Neural cell (in vitro differentiated cells): ENCODE measurements around the gene EXOC4. TPM values are rescaled to one million over a fixed set of nuclear protein-coding genes. Genes with fewer than 3 reads are reported as not detected.

Source experiments
- H2AFZ ChIP-seq: fragments of 200-600, 300-800 bp; sonication (generic), shearing (Covaris generic); 2 replicates; pipeline ENCODE4 v1.6.0; 2014; ENCODE audit warnings: low read depth, mild to moderate bottlenecking, antibody characterized with exemption, low read length, moderate library complexity
- H3F3A ChIP-seq: fragments of 200-600 bp; shearing (Covaris generic); 2 replicates; pipeline ENCODE4 v1.6.1; 2016; ENCODE audit warnings: mild to moderate bottlenecking, moderate library complexity, mixed read lengths, antibody characterized with exemption, low read length; ENCODE audit not compliant: insufficient read depth, poor library complexity, severe bottlenecking
- H3K27ac ChIP-seq: fragments of 200-600, 300-800 bp; sonication (generic), shearing (Covaris generic); 2 replicates; pipeline ENCODE4 v1.5.1; 2014; ENCODE audit warnings: mild to moderate bottlenecking, low read length, moderate library complexity
- H3K27me3 ChIP-seq: fragments of 300-800, 200-600 bp; sonication (generic), shearing (Covaris generic); 2 replicates; pipeline ENCODE4 v1.6.0; 2014; ENCODE audit warnings: mild to moderate bottlenecking, low read depth, low read length, moderate library complexity; ENCODE audit not compliant: insufficient read depth
- H3K36me3 ChIP-seq: fragments of 300-800, 200-600 bp; sonication (generic), shearing (Covaris generic); 2 replicates; pipeline ENCODE4 v1.5.1; 2014; ENCODE audit warnings: mild to moderate bottlenecking, antibody characterized with exemption, low read length, moderate library complexity; ENCODE audit not compliant: insufficient read depth
- H3K4me2 ChIP-seq: fragments of 300-800, 200-600 bp; sonication (generic), shearing (Covaris generic); 2 replicates; pipeline ENCODE4 v1.6.0; 2014; ENCODE audit warnings: mild to moderate bottlenecking, low read length
- H3K4me3 ChIP-seq: fragments of 300-800, 200-600 bp; sonication (generic), shearing (Covaris generic); 2 replicates; pipeline ENCODE4 v1.5.1; 2014; ENCODE audit warnings: mild to moderate bottlenecking, low read length, moderate library complexity
- H3K79me2 ChIP-seq: fragments of 200-600 bp; shearing (Covaris generic); replicated peaks from 2 replicates; pipeline ENCODE4 v1.6.0; 2014; ENCODE audit warnings: mild to moderate bottlenecking, low read length, moderate library complexity; ENCODE audit not compliant: insufficient read depth
- H3K9ac ChIP-seq: fragments of 300-800, 200-600 bp; sonication (generic), shearing (Covaris generic); 2 replicates; pipeline ENCODE4 v1.6.1; 2016; ENCODE audit warnings: mild to moderate bottlenecking, low read length, mixed read lengths
- H3K9me2 ChIP-seq: fragments of 200-600 bp; shearing (Covaris generic); 2 replicates; pipeline ENCODE4 v1.6.1; 2016; ENCODE audit warnings: mild to moderate bottlenecking, low read length, mixed read lengths; ENCODE audit not compliant: insufficient read depth
- H3K9me3 ChIP-seq: fragments of 200-600, 300-800 bp; sonication (generic), shearing (Covaris generic); 2 replicates; pipeline ENCODE4 v1.6.1; 2016; ENCODE audit warnings: mild to moderate bottlenecking, mixed run types, low read length, moderate library complexity, mixed read lengths
- H4K20me1 ChIP-seq: fragments of 200-600 bp; shearing (Covaris generic); 2 replicates; pipeline ENCODE4 v1.6.1; 2016; ENCODE audit warnings: mild to moderate bottlenecking, mixed run types; ENCODE audit not compliant: insufficient read depth
- CTCF ChIP-seq: fragments of 450-650 bp; IDR thresholded peaks from 2 replicates; pipeline ENCODE4 v1.5.1; 2014; ENCODE audit warnings: antibody characterized with exemption, mild to moderate bottlenecking, moderate library complexity; ENCODE audit not compliant: poor library complexity, severe bottlenecking
- EP300 ChIP-seq: fragments of 450-650 bp; conservative IDR thresholded peaks from 2 replicates; pipeline ENCODE4 v1.6.1; 2014; ENCODE audit warnings: antibody characterized with exemption, mild to moderate bottlenecking, moderate library complexity; ENCODE audit not compliant: poor library complexity, severe bottlenecking
- EZH2 ChIP-seq: fragments of 200-600, 300-800 bp; shearing (Covaris generic), sonication (generic); IDR thresholded peaks from 2 replicates; pipeline ENCODE4 v1.6.1; 2014; ENCODE audit warnings: antibody characterized with exemption, low read length, borderline replicate concordance, mild to moderate bottlenecking; ENCODE audit not compliant: insufficient read depth, poor library complexity, severe bottlenecking
- MXI1 ChIP-seq: fragments of 450-650 bp; conservative IDR thresholded peaks from 2 replicates; pipeline ENCODE4 v1.6.1; 2014; ENCODE audit warnings: antibody characterized with exemption, mild to moderate bottlenecking; ENCODE audit not compliant: poor library complexity, severe bottlenecking
- POLR2AphosphoS5 ChIP-seq: IDR thresholded peaks from 2 replicates; pipeline ENCODE4 v1.6.1; 2012
- RAD21 ChIP-seq: fragments of 450-650 bp; conservative IDR thresholded peaks from 2 replicates; pipeline ENCODE4 v1.6.1; 2014; ENCODE audit warnings: antibody characterized with exemption, mild to moderate bottlenecking, moderate library complexity
- REST ChIP-seq: IDR thresholded peaks from 2 replicates; pipeline ENCODE4 v1.6.1; 2012; ENCODE audit warnings: borderline replicate concordance
- SMC3 ChIP-seq: fragments of 450-650 bp; conservative IDR thresholded peaks from 2 replicates; pipeline ENCODE4 v1.6.1; 2014; ENCODE audit warnings: antibody characterized with exemption, mild to moderate bottlenecking, moderate library complexity; ENCODE audit not compliant: poor library complexity
- TAF1 ChIP-seq: IDR thresholded peaks from 2 replicates; pipeline ENCODE4 v1.6.1; 2012; ENCODE audit warnings: low read depth
- polyA plus RNA-seq: library from polyadenylated mRNA; depleted of rRNA; stranded (reverse); fragments of >200 nt; gene quantifications from 2 replicates; pipeline ENCODE4 v1.2.3, GENCODE V29; 2014

Gene EXOC4
- polyA plus RNA-seq, 1 donor from 2014 or later, result 36.5 TPM

DNA sequence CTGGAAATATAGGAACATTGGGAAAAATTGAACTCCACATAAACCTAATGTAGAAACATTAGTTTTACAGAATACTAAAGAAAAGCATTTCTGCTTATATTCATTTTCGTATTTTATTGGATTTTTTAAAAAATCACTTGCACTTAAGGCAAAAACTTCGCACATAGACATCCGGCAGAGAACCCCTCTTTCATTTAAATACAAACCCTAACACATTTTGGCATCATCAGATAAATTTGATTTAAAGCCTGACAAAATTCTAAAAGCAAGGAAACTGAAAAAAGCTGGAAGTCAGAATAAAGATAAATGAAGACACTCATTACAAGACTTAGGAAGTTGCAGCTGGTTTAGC is 396 bp upstream of the EXOC4 start:
- no peak overlapping the region for H3K4me2 ChIP-seq
- no peaks in the 10 kb centered on the region for H3K27me3 ChIP-seq
- H3F3A ChIP-seq, result no peaks in the 10 kb centered on the region
- H3K9me3 ChIP-seq, result no peaks in the 10 kb centered on the region
- TF ChIP-seq POLR2AphosphoS5 (no peak), REST (no peak), EP300 (no peak), MXI1 (no peak), CTCF (no peak), TAF1 (no peak), EZH2 (no peak), RAD21 (no peak), SMC3 (no peak)
- peaks cover 38% of the 10 kb centered on the region for H3K79me2 ChIP-seq
- no peak overlapping the region for H3K4me3 ChIP-seq
- H2AFZ ChIP-seq, result no peak overlapping the region
- H3K27ac ChIP-seq, result no peak overlapping the region
- H3K9me2 ChIP-seq, result no peaks in the 10 kb centered on the region
- no peak overlapping the region for H3K9ac ChIP-seq
- H4K20me1 ChIP-seq, result no peaks in the 10 kb centered on the region
- no peaks in the 10 kb centered on the region for H3K36me3 ChIP-seq

GRCh38 chr7:133253519-133253875 is 619 bp downstream of the EXOC4 start:
- peak overlapping the region; percentile 77 for H3K27ac ChIP-seq
- no peak for TF ChIP-seq CTCF
- peak; percentile 21 for TF ChIP-seq RAD21
- TF ChIP-seq SMC3, result no peak
- TF ChIP-seq POLR2AphosphoS5, result no peak
- no peak for TF ChIP-seq EP300
- H3K27me3 ChIP-seq, result no peaks in the 10 kb centered on the region
- H3K36me3 ChIP-seq, result no peaks in the 10 kb centered on the region
- peak overlapping the region; percentile 81 for H3K4me2 ChIP-seq
- peak overlapping the region; percentile 57 for H2AFZ ChIP-seq
- H4K20me1 ChIP-seq, result no peaks in the 10 kb centered on the region
- H3F3A ChIP-seq, result no peaks in the 10 kb centered on the region
- H3K9ac ChIP-seq, result peak overlapping the region; percentile 76
- peak overlapping the region; percentile 71 for H3K4me3 ChIP-seq
- H3K79me2 ChIP-seq, result peaks cover 38% of the 10 kb centered on the region
- no peaks in the 10 kb centered on the region for H3K9me3 ChIP-seq
- H3K9me2 ChIP-seq, result no peaks in the 10 kb centered on the region
